LoVo (cell line): ENCODE measurements around the gene RND3.

Source experiments
- DNase-seq: peaks from one replicate; pipeline ENCODE4 v3.0.0-alpha.2; 2016; ENCODE audit warnings: low spot score

RND3 gene

DNA sequence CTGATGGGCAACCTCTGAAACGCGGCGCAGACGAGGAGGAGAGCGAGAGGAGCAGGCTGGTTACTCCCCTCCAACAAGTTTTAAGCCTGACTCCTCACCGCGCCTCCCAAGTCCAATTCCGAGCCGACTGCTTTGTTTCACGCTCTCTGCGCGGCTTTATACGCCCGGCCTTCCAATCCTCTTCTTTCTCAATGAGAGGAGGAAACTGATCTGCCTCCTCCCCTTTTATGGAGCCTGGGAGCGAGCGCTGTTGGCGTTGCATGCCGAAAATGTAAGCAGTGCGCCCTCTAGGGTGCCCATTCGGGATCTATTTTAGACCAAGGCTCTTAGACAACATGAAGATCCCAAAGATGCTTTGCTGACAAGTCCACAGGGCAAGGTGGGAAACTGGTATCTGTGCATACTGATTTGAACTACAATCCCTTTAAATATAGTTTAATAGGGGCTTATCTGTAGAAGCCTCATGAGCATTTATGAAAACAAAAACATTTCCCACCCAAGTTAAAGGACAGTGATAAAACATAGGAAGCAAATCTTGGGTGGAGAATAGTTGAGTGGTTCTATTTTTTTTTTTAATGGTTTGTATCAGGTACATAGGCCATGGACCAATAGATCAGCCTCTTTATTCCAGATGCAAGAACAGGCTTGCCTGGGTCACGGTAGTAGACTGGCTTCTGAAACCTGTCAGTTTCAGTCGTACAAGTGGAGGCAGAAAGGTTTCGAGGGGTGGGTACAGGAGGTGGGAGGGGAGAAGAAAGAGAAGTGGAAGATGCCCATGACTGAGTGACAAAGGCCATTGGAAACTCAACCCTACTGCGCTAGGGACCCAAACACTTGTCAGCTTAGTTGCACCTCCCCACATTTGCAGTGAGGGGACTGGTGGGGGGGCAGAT is at the start of gene RND3:
Gene RND3 (minus strand): TSS at position 131 of the 893 bp plus-strand sequence. CDS start 250 bp downstream, outside the sequence.
- peak; percentile 97 for DNase-seq

GRCh38 chr2:150535176-150535575 is 47.7 kb upstream of the RND3 start:
- no peak for DNase-seq

- no peak for DNase-seq
Observed at GRCh38 chr2:150532879-150533278, 45.4 kb upstream of the RND3 start.

GRCh38 chr2:150532020-150532419 is 44.6 kb upstream of the RND3 start:
- DNase-seq: no peak

DNA sequence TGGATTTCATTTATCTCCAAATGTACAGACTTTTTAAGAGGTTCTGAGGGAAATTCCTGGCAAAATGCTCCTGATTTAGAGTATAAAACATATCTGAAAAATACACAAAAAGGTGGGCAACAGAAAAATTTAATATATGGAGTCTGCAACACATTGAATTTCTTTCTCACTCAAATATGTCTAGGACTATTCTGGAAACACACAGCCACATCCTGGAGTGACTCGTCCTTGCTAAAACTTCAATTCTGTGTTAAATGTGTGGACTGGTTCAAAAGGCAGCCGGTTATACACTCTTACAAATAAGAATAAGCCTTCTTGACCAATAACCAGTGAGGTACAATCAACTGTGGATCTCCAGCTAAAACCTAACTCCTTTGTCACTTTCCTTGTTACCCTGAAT is 44.1 kb upstream of the RND3 start:
- DNase-seq: no peak

DNA sequence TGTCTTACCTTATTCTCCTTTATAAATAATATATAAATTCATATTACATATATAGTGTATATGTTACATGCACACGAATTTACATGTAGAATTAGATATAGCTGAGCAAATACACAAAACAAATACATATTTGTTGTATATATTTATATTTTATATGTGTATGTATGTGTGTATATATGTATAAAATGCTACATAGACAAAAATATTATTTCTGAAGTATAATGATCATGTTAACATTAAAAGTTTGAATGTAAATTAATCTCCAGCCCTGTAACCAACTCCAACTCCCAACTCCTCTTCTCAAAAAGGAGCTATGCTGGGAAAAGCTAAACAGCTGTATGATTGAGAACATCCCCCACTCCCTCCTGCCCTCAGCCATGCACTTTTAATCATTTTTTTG is 42.7 kb upstream of the RND3 start:
- no peak for DNase-seq

DNA sequence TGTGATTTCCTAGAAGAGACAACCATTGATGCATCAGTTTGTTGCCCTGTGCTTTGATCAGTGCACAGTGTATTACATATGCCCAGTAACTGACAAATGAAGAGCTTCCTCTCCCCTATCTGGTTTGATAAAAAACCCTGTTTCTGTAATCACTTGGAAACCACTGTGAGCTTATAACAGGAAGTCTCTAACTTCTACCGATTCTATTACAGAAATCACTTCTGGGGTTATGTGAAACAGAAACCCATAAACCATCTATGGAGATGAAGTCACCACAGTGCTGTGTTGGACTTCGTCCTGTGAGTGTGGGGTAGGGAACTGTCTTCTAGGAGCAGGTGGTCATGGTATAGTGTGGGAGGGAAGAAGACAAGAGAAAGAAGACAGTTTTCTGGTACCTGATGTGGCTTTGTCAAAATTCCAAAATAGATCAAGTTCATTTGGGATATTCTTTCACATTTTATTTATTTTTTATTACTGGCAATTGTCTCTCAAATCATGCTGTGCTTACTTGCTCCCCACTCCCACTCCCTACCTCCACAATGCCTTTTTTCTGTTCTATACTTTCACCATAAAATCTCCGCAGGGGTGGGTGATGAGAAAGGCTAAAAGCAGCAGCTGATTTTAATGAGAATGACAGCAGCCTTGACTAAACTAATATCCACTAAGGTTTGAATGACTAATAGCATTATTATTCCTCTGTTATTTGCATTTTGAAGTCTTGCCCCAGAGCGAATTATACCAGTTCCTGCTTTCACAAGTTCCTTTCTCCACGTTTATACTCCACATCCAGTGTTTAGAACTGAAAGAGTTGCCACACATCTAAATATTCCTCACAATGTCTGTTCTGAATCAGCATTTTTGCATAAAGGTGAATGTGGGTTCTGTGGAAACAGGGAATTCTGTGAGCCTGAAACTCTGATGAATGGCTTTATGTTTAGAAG is 41.7 kb upstream of the RND3 start:
- DNase-seq: peak; percentile 19

DNA sequence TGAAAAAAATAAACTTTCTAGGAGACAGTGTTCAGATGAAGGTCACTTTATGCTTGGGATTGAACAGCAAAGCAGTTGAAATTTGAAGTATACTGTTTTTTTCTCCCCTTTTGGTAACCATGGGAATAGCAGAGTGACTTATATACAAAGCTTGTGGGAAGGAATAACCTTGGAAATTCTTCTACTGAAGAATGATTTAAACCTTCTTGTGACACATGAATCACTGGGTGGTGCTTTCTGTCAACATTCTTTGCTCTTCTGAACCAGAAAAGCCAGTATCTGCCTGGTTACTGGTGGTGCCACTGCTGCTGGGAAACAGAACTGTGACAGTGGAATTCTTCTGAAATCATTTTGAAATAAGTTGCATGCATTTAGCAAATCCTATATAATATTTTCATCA is 39.4 kb upstream of the RND3 start:
- peak; percentile 62 for DNase-seq

DNA sequence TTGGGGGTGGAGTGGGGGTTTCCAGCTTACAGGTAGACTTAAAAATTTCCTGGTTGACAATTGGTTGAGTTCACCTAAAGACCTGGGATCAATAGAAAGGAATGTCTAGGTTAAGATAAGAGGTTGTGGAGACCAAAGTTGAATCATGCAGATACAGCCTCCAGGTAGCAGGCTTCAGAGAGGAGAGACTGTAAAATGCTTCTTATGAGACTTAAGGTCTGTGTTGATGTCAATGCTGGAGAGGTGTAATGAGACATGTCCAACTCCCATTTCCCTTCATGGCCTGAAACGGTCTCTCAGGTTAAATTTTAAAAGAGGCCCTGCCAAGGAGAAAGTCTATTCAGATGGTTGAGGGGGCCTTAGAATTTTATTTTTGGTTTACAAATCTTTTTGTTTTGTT is 38.5 kb upstream of the RND3 start:
- no peak for DNase-seq

DNA sequence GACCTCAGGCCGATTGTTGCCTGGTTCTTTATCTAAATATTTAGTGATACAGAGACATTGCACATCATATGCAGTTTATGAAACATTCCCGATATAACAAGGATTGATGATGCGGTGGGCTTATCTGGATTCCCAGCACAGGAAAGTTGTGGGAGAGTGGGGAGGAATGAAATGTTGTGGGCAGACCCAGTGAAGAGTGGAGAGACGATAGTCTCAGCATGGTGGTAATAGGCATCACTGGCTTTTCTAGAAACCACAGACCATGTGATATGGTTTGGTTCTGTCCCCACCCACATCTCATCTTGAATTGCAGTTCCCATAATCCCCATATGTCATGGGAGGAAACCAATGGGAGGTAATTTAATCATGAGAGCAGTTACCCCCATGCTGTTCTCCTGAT is 34.8 kb upstream of the RND3 start:
- no peak for DNase-seq

DNA sequence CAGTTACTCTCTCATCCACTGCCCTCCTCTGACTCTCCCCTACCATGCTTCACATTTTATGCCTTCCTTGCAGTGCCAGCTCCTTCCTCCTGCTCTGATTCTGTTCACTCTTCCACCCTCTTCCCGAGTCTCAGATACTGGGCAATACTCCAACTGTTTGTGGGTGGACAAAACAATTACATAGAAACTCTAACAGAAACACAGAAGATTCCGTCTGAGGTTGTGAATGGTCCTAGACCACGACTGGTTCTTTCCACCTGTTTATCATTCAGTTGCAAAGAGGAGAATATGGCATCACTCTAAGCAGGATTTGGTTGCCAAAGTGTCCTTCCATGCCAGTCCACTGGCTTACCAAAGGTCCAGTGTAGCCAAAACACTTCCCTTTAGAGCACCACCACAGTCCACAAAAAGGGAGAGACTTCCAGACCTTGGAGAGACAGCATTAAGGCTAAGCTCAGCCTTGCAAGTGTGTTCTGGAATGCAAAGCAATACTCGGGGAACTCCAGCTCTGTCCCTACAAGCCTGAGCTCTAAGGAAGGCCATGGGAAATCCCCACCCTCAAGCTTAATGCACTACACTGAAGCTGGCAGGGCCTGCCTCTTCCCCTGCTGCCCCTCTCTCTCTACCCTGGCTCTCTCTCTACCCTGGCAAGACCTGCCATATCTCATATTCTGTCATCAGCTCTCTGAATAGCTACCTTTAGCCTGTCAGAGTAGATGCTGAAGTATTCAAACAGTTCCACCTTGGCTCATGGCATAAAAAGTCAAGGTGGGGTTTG is 33.6 kb upstream of the RND3 start:
- DNase-seq: no peak

DNA sequence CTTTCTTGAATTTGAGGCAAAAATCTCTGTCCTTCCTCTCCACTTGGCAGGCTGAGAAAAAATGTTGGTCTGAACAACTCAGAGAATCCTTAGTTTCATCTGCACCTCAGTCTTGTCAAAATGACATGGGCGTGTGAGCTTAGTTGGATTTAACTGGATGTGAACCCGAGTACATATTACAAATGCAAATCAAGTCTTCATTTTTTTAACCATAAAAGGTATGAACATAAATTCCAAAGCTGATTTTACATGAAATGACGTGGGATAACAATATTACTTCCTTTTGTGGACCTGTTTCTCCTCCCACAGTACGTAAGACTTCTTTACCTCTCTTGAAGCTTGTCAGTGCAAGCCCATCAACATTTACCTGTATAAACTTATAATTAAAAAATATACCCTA is 32.6 kb upstream of the RND3 start:
- no peak for DNase-seq

DNA sequence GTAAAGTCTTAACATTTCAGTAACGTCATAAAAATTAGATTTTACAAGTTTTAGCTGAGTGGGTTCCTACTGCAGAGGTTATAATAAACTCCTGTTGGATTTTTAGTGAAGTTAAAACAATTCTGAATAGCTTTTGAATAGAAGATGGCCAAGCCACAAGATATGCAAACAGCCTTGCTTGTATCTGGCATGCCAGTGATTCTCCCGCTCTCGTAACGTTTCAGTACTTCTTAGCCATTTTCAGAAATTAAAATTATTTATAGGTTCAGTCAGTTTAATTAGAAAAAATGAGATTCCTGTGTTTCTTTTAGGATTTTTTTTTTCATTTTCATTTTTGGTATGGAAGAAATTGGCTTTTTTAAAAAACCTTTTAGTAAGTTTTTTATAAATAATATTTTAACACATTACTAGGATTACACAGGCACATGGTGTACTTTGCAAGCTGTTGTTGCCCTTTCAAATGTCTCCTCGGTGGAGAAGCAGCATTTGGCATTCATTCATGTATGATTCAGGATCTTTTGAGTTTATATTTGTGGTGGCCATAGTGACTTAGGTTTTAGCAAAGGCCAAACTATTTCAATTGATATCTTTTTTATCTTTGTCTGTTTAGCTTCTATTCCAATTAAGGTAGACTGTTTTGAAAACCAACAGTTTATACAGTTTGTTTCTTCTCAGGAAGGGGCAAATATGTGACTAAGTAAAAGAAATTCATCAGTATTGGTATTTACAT is 30.6 kb upstream of the RND3 start:
- DNase-seq: no peak

DNA sequence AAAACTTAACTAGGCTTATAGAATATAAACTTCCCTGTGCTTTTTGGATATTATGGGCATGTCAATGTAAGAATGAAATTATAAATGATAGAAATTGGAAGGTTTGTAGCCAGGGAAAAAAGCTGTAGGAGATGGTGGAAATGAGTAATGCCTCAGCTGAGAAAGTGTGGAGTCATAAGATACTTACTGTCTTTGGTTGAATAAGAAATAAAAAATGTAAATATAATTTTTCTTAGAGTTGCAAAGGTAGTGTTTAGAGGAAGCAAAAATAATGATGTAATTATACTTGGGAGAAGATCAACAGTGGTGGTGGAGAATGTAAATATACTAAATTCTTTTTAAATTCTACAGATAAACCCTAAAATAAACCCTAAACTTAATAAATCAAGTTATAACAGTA is 26.2 kb upstream of the RND3 start:
- no peak for DNase-seq

- DNase-seq: no peak
Observed at GRCh38 chr2:150508497-150509137, 21.1 kb upstream of the RND3 start.

DNA sequence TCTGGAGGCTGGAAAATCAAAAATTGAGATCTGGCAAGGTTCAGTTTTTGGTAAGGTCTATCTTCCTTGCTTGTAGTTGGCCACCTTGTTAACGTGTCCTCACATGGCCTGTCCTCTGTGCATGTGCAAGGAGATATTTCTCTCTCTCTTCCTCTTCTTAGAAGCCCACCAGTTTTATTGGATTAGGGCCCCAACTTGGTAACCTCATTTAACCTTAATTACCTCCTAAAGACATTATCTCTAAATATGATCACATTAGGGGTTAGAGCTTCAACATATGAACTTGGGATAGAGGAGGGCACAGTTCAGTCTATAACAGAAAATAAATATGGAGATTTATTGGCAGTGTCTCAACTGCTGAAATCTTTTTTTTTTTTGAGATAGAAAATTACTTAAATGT is 19.6 kb upstream of the RND3 start:
- DNase-seq: no peak

GRCh38 chr2:150505178-150505577 is 17.7 kb upstream of the RND3 start:
- DNase-seq: no peak

DNA sequence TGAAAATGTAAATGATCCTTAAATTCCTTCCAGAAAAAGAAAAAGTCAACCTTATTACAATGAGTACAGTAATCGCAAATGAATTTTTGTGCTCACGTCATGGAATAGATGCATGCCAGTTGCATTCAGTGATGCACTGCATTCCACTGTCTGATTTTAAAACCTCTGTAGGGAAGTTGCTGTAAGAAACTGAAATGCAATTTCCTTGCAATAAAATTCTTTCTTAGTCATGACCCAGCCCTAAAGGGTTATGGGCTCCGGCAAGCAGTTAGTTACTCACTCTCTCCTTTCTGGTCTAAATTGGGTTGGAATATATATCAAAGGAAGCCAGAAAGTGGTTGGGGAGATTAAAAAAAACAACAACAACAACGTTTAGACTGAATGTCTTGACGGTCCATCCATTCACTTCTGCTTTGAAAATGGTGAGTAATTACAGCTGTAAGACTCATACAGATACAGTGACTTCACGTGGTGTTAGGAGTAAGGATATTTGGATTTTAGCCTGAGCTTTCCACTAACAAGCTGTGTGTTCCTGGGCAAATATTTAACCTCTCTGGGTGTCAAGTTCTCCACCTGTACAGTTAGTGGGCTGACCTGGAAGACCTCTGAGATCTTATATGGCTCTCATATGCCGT is 8.6 kb upstream of the RND3 start:
- DNase-seq: peak; percentile 66

- DNase-seq: no peak
Observed at GRCh38 chr2:150495001-150495400, 7.5 kb upstream of the RND3 start.

DNA sequence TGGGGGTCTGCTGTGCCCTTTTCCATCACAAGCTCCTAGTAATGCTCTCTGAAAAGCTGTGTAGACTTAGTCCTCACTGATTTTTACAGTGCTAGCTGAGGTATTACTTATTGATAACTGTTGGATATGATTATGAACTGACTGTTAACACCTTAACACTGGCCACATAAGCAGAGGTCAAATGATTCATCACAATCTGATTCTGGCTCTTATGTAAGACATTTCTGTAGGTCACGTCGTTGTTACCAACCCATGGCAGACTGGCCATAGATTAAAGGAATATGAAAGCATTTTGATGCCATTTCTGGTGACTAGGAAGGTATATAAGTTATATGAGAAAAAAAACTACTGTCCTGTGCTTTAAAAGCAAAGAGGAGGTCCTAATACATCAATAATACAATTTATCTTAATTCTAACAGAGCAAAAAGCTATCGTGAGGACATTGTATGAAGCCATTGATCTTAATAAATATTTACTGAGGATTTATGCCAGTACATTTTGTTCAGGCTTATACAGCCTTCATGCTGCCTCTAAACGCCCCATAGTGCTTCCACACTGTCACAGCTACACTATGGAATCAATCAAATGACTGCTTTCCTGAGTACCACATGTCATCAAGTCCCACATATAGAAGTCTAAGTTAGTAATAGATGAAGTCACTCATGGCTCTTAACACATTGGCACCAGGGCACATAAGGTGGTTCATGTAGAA is 6.9 kb upstream of the RND3 start:
- DNase-seq: no peak
